ENCODE measurements around the gene CNGB1. TPM values are rescaled to one million over a fixed set of nuclear protein-coding genes. Genes with fewer than 3 reads are reported as not detected.
A peak's percentile ranks its signal among the peaks of the same experiment; 100 is the strongest.

The CNGB1 gene
- total RNA-seq, 1 donor from 2014 or later, result not detected

- ATAC-seq (ENCODE audit: poor library complexity), result no peak
- intact Hi-C loops (cut with DNase I), result no loop called here
- DNase-seq, result no peak
Observed at GRCh38 chr16:57960826-57961472, 10.0 kb downstream of the CNGB1 start.

GRCh38 chr16:57960310-57960709 lies 10.6 kb downstream of the CNGB1 start:
- DNase-seq (no peak), ATAC-seq (ENCODE audit: poor library complexity) (no peak)
- intact Hi-C loops (cut with DNase I), result no loop called here

GRCh38 chr16:57959804-57960203 lies 11.1 kb downstream of the CNGB1 start:
- ATAC-seq (ENCODE audit: poor library complexity) (no peak), DNase-seq (no peak)
- intact Hi-C loops (cut with DNase I), result no loop called here

GRCh38 chr16:57959121-57959520 lies 11.8 kb downstream of the CNGB1 start:
- intact Hi-C loops (cut with DNase I), result no loop called here
- no peak for DNase-seq
- ATAC-seq (ENCODE audit: poor library complexity), result no peak

GRCh38 chr16:57958544-57958943 lies 12.4 kb downstream of the CNGB1 start:
- ATAC-seq (ENCODE audit: poor library complexity) (no peak), DNase-seq (no peak)
- intact Hi-C loops (cut with DNase I), result no loop called here

- DNase-seq (no peak), ATAC-seq (ENCODE audit: poor library complexity) (no peak)
- intact Hi-C loops (cut with DNase I), result no loop called here
Observed at GRCh38 chr16:57957673-57958392, 13.1 kb downstream of the CNGB1 start.

GRCh38 chr16:57956924-57957672 lies 13.8 kb downstream of the CNGB1 start:
- intact Hi-C loops (cut with DNase I), result no loop called here
- no peak for ATAC-seq (ENCODE audit: poor library complexity)
- peak; percentile 30 for DNase-seq

GRCh38 chr16:57956270-57956808 lies 14.6 kb downstream of the CNGB1 start:
- ATAC-seq (ENCODE audit: poor library complexity) (no peak), DNase-seq (peak; percentile 7)
- intact Hi-C loops (cut with DNase I), result no loop called here

GRCh38 chr16:57955572-57956188 lies 15.2 kb downstream of the CNGB1 start:
- DNase-seq, result peak; percentile 57
- peak; percentile 79 for ATAC-seq (ENCODE audit: poor library complexity)
- intact Hi-C loops (cut with DNase I), result no loop called here

- ATAC-seq (ENCODE audit: poor library complexity), result no peak
- intact Hi-C loops (cut with DNase I), result no loop called here
- no peak for DNase-seq
Observed at GRCh38 chr16:57953857-57954256, 17.1 kb downstream of the CNGB1 start.

GRCh38 chr16:57952909-57953308 lies 18.0 kb downstream of the CNGB1 start:
- DNase-seq, result no peak
- intact Hi-C loops (cut with DNase I), result no loop called here
- no peak for ATAC-seq (ENCODE audit: poor library complexity)

GRCh38 chr16:57951204-57951960 lies 19.5 kb downstream of the CNGB1 start:
- no peak for ATAC-seq (ENCODE audit: poor library complexity)
- DNase-seq, result no peak
- intact Hi-C loops (cut with DNase I), result no loop called here

- DNase-seq, result no peak
- no peak for ATAC-seq (ENCODE audit: poor library complexity)
- intact Hi-C loops (cut with DNase I), result no loop called here
Observed at GRCh38 chr16:57950382-57950781, 20.5 kb downstream of the CNGB1 start.

- ATAC-seq (ENCODE audit: poor library complexity), result no peak
- DNase-seq, result no peak
- intact Hi-C loops (cut with DNase I), result no loop called here
Observed at GRCh38 chr16:57949595-57950238, 21.2 kb downstream of the CNGB1 start.

- intact Hi-C loops (cut with DNase I), result no loop called here
- ATAC-seq (ENCODE audit: poor library complexity), result no peak
- no peak for DNase-seq
Observed at GRCh38 chr16:57949013-57949412, 21.9 kb downstream of the CNGB1 start.

GRCh38 chr16:57948027-57948426 lies 22.9 kb downstream of the CNGB1 start:
- ATAC-seq (ENCODE audit: poor library complexity), result no peak
- intact Hi-C loops (cut with DNase I), result no loop called here
- no peak for DNase-seq

- intact Hi-C loops (cut with DNase I), result no loop called here
- DNase-seq, result no peak
- ATAC-seq (ENCODE audit: poor library complexity), result no peak
Observed at GRCh38 chr16:57947261-57947660, 23.7 kb downstream of the CNGB1 start.

- intact Hi-C loops (cut with DNase I), result no loop called here
- no peak for DNase-seq
- ATAC-seq (ENCODE audit: poor library complexity), result no peak
Observed at GRCh38 chr16:57946181-57946801, 24.6 kb downstream of the CNGB1 start.

All from Right ventricle myocardium superior (tissue), 1 donor.